NCI-H524 treated with DMSO at 0.1 percent for 48 hours (cell line): ENCODE results near the gene RAPSN.

ENCODE experiments used
- DNase-seq: peaks from one replicate; lab custom pipeline; 2025; lab: John Stamatoyannopoulos, UW

The RAPSN gene

DNA sequence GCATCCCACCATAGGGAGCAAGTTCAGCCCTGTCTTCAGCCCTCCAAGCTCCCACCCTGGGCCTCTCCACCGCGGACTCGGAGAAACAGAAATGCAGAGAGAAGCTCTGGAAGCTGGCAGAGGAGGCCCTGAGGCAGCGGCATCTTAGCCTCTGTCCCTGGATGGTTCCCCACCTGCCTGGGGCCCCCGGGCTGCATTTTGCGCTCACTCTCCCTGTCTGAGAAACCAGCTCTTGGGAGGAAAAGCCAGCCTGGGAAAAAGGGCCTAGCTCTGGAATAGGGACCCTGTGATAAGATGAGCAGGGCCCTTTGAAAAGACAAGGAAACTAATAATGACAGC, 58.5 kb downstream of the RAPSN start:
- no peak for DNase-seq

DNA sequence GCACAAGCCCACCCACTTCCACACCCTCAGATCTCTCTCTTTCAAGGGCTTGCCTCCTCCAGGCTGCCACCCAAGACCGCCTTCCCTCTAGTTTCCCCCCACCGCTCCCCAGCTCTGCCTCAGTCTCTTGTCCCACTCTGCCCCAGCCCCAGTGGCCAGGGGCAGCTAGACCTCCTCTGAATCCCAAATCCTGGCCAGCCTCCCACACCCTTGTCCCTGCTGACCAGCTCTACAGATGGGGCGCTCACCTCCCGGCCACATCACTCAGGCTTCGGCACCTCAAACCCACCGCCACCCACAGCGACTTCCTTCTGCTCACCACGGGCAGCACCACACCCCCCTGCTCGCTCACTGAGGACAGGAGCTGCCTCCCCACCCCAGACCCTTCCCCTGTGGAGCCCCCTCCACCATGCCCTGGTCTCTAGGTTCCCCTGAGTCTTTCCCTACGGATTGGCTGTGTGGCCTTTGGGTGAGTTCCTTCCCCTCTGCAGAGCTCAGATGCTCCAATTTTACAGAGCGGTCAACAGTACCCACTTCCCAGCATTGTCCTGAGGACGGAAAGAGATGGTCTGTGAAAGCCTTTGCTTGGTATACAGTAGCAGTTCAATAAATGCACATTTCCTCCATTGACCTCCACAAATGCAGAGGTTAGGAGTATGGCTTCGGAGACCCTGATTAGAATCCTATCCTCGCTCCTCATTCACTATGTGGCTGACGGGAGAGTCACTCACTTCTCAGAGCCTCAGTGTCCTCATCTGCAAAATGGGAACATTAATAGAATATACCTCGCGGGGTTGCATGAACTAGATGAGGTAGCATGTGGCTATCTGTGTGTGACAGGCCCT, 59.1 kb downstream of the RAPSN start:
- DNase-seq = no peak

DNA sequence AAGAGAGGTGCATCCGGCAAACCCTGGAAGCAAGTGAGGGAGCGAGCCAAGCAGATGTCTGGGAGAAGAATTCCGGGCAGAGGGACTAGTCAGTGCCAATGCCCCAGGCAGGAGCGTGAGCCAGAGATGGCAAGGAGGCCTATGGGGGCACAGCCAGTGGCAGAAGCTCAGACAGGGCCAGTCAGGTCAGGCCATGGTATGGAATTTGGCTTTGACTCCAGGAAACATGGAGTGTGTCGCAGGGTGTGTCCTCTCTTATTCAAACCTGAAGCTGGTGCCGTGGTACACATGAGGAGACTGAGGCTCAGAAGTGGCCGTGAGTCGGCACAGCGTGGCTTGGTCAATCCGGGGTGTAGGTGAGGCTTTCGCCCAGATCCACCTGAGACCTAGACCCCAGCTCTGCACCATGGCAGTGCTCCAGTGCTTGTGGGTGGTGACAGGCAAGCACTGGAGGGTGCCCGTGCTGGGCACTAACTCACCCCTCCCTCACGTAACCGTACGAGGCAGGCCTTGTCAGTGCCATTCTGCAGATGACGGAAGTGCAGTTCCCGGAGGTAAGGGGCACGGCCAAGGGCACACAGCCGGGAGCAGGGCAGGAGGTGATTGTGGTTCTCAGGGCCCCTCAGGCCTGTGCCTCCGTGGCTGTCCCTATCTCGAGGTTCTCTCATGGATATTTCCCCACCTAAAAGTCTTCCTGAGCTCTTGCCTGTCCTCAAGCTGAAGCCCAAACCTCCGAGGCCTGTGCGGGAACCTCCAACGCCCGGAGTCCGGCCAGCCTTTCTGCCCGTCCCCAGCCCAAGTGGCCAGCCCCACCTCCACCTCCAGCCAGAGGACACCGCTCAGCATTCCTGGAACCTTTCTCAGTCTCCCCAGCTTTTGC, 60.0 kb downstream of the RAPSN start:
- no peak for DNase-seq

DNA sequence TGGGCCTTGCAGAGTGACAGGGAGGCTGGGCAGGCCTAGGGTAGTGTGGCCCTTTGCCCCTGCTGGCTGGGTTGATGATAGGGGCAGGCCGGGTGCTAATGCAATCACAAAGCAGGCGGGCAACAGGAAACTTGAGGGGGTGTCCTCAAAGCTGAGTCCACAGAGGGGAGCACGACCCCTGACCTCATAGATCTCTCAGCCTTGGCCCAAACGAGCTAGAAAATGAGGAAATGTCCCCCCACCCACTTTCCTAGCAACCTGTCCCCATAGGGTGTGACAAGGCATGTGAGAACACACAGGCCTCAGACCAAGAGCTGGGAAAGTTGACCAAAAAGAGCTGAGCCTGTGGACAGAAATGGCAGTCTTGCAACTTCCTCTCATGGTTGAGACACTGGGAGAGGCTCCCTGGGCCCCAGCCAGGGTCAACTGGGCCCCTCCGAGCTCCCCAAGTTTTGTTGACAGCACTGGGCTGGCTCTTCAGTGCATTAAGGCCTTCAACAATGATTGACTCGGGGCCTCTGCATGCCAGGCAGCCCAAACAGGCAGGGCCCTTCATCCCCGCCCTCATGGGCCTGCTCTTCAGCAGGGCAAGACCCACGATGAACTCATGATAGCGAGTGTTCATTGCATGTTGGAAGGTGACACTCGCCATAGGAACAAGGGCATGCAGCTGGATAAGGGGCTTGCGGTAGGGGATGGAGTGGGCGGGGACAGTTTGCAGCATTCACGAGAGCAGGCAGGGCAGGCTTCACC, 60.8 kb downstream of the RAPSN start:
- DNase-seq = no peak
